Left colon (tissue), 2 donors: ENCODE measurements around the gene TNNI3K. TPM values are rescaled to one million over a fixed set of nuclear protein-coding genes. Genes with fewer than 3 reads are reported as not detected.

Source experiments
- ATAC-seq: fragments of 200-7000 bp; cut with Tn5 transposase; one replicate; pipeline ENCODE4 v1.9.1; 2020; ENCODE audit warnings: mild to moderate bottlenecking, moderate library complexity
- DNase-seq, 2 donors: peaks; one replicate each; pipeline ENCODE4 v3.0.0-alpha.2; 2020
- intact Hi-C, 2 donors: fragments of 100-400 bp; cut with DNase I in 1 of 2; cut with micrococcal nuclease in 1 of 2; formaldehyde crosslinking; loops; one replicate each; pipeline versions ENCODE4 v1.11.2 to v1.14.0; 2022; cut with DNase I, micrococcal nuclease
- total RNA-seq, 2 donors: library from RNA; stranded (reverse); fragmentation: NEBNext Ultra II Directional; extraction: Animal tissue kit (Norgen Biotek cat#: 25700); gene quantifications; one replicate each; pipeline ENCODE4 v1.2.1, GENCODE V29; 2021
- donor health status: DM: no; HTN: no; CAD: no.
- donor health status: DM: yes; HTN: yes; CAD: no.

TNNI3K gene
- total RNA-seq, 2 donors from 2014 or later = 1.0 TPM; not detected in 1

- ATAC-seq (no peak), DNase-seq (no peak)
- intact Hi-C loops = no loop called here
Observed at GRCh38 chr1:74423471-74423870, 188.3 kb downstream of the TNNI3K start.

GRCh38 chr1:74425676-74426075 lies 190.5 kb downstream of the TNNI3K start:
- ATAC-seq (no peak), DNase-seq (no peak)
- intact Hi-C loops = no loop called here

GRCh38 chr1:74426208-74426937 lies 191.2 kb downstream of the TNNI3K start:
- ATAC-seq (no peak), DNase-seq (no peak)
- intact Hi-C loops = no loop called here

- intact Hi-C loops = no loop called here
- no peak for ATAC-seq
Observed at GRCh38 chr1:74427681-74428080, 192.5 kb downstream of the TNNI3K start.

GRCh38 chr1:74429580-74429979 lies 194.4 kb downstream of the TNNI3K start:
- DNase-seq (no peak), ATAC-seq (no peak)
- intact Hi-C loops = no loop called here

More at GRCh38 chr1:74427681-74428080, 192.5 kb downstream of the TNNI3K start:
- no peak for DNase-seq

- ATAC-seq = no peak
- no peak for DNase-seq
- intact Hi-C loops = no loop called here
Observed at GRCh38 chr1:74430342-74430934, 195.3 kb downstream of the TNNI3K start.

- intact Hi-C loops = no loop called here
- DNase-seq = no peak
- ATAC-seq = no peak
Observed at GRCh38 chr1:74431531-74431930, 196.3 kb downstream of the TNNI3K start.

- intact Hi-C loops = no loop called here
- ATAC-seq = peak; percentile 38
- no peak for DNase-seq
Observed at GRCh38 chr1:74432325-74432724, 197.1 kb downstream of the TNNI3K start.

GRCh38 chr1:74434321-74434720 lies 199.1 kb downstream of the TNNI3K start:
- intact Hi-C loops = no loop called here
- ATAC-seq = no peak
- no peak for DNase-seq

GRCh38 chr1:74436078-74436477 lies 200.9 kb downstream of the TNNI3K start:
- no peak for ATAC-seq
- DNase-seq = no peak
- intact Hi-C loops = no loop called here

- ATAC-seq (no peak), DNase-seq (no peak)
- intact Hi-C loops = no loop called here
Observed at GRCh38 chr1:74437035-74437434, 201.8 kb downstream of the TNNI3K start.

- no peak for DNase-seq
- ATAC-seq = no peak
- intact Hi-C loops = no loop called here
Observed at GRCh38 chr1:74452035-74452434, 216.8 kb downstream of the TNNI3K start.

- DNase-seq (no peak), ATAC-seq (no peak)
- intact Hi-C loops = no loop called here
Observed at GRCh38 chr1:74453277-74453676, 218.1 kb downstream of the TNNI3K start.

- DNase-seq (no peak), ATAC-seq (no peak)
- intact Hi-C loops = no loop called here
Observed at GRCh38 chr1:74455390-74455789, 220.2 kb downstream of the TNNI3K start.

GRCh38 chr1:74457253-74457652 lies 222.1 kb downstream of the TNNI3K start:
- DNase-seq = no peak
- intact Hi-C loops = no loop called here
- ATAC-seq = no peak

GRCh38 chr1:74463333-74463988 lies 228.3 kb downstream of the TNNI3K start:
- DNase-seq (no peak), ATAC-seq (no peak)
- intact Hi-C loops = no loop called here

GRCh38 chr1:74464037-74464436 lies 228.8 kb downstream of the TNNI3K start:
- DNase-seq (no peak), ATAC-seq (no peak)
- intact Hi-C loops = no loop called here

- no peak for ATAC-seq
- no peak for DNase-seq
- intact Hi-C loops = no loop called here
Observed at GRCh38 chr1:74465193-74465681, 230.1 kb downstream of the TNNI3K start.

GRCh38 chr1:74467786-74468377 lies 232.7 kb downstream of the TNNI3K start:
- intact Hi-C loops = no loop called here
- DNase-seq (no peak), ATAC-seq (no peak)
